ENCODE results near the gene HOOK1.

Gene HOOK1

GRCh38 chr1:59871746-59872145, 57.0 kb downstream of the HOOK1 start:
- TF ChIP-seq TAF1 (IDR thresholded peaks at IDR 0.05; ENCODE audit: borderline replicate concordance, low read depth, low read length) (no peak), POLR2AphosphoS5 (IDR thresholded peaks at IDR 0.05; ENCODE audit: low read depth, low read length) (no peak), POLR2A (IDR thresholded peaks at IDR 0.05; ENCODE audit: low read depth, low read length) (no peak)
- FAIRE-seq = no peak
- no peak for DNase-seq (ENCODE audit: insufficient read length)

GRCh38 chr1:59877108-59877682, 62.4 kb downstream of the HOOK1 start:
- FAIRE-seq (no peak), DNase-seq (ENCODE audit: insufficient read length) (no peak)
- TF ChIP-seq POLR2AphosphoS5 (IDR thresholded peaks at IDR 0.05; ENCODE audit: low read depth, low read length) = no peak

DNA sequence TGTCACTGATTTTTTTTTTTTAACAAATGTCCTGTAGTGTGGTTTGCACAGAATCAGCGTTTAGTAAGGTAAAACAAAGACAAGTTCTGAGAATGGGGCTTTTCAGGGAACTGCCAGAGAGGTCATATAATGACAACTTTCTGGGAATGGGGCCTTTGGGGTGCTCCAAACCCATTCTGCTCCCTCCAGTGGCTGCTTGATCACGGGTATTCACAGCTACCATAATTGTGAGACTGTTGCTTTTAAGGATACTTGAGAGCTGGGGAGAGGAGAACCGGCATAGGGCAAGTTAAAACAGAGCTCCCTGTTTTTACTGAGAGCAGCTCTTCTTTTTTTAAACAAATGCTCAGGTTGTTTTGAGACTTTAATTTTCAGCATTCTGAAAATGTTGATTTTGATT, 63.6 kb downstream of the HOOK1 start:
- no peak for DNase-seq (ENCODE audit: insufficient read length)
- FAIRE-seq = no peak
- no peak for TF ChIP-seq POLR2A (IDR thresholded peaks at IDR 0.05; ENCODE audit: low read depth, low read length)

DNA sequence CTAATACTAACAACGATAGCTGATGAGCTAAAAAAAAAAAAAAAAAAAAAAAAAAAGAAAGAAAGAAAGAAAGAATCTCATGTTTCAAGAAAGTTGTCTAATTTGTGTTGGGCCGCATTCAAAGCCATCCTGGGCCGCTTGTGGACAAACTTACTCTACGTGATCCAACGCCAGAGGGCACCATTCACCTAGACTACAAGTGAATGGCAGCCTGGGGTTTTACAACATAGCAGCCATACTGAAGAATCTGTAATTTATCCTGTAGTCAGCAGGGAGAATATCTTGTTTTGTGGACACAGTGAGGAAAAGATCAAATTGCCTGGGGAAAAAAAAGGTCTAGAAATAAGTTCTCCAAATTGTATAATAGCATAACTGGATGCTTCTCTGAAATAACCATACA, 64.8 kb downstream of the HOOK1 start:
- DNase-seq (ENCODE audit: insufficient read length) (no peak), FAIRE-seq (peak; percentile 74)
- TF ChIP-seq POLR2AphosphoS5 (IDR thresholded peaks at IDR 0.05; ENCODE audit: low read depth, low read length) = no peak
- no peak for TF ChIP-seq POLR2A (IDR thresholded peaks at IDR 0.05; ENCODE audit: low read depth, low read length)
- no peak for TF ChIP-seq TAF1 (IDR thresholded peaks at IDR 0.05; ENCODE audit: borderline replicate concordance, low read depth, low read length)

DNA sequence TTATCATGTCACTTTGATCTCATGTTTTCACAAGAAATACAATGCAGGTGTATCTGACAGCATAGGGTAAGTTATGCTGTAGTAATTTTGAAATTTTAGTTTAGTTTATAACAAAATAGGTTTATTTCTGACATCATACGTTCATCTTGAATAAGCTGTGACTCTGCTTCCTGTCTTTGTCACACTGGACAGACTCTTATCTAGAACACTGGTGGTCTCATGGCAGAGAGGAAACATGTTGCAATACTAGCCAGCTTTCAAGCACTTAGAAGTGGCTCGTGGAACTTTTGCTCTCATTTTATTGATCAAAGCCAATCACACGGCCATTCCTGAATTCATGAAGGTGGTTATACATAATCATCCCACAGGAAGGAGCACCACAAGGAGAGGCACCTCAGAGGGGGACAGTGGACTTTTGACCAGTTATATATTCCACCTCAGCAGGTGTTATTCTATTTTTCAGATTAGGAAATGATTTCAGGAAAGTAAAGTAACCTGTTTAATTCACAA, 65.3 kb downstream of the HOOK1 start:
- FAIRE-seq (no peak), DNase-seq (ENCODE audit: insufficient read length) (no peak)
- TF ChIP-seq POLR2AphosphoS5 (IDR thresholded peaks at IDR 0.05; ENCODE audit: low read depth, low read length) (no peak), POLR2A (IDR thresholded peaks at IDR 0.05; ENCODE audit: low read depth, low read length) (no peak), TAF1 (IDR thresholded peaks at IDR 0.05; ENCODE audit: borderline replicate concordance, low read depth, low read length) (no peak)

GRCh38 chr1:59880735-59881134, 66.0 kb downstream of the HOOK1 start:
- FAIRE-seq (no peak), DNase-seq (ENCODE audit: insufficient read length) (no peak)
- TF ChIP-seq POLR2A (IDR thresholded peaks at IDR 0.05; ENCODE audit: low read depth, low read length) (no peak), POLR2AphosphoS5 (IDR thresholded peaks at IDR 0.05; ENCODE audit: low read depth, low read length) (no peak), TAF1 (IDR thresholded peaks at IDR 0.05; ENCODE audit: borderline replicate concordance, low read depth, low read length) (no peak)

GRCh38 chr1:59885160-59885832, 70.5 kb downstream of the HOOK1 start:
- no peak for DNase-seq (ENCODE audit: insufficient read length)
- no peak for FAIRE-seq
- TF ChIP-seq POLR2AphosphoS5 (IDR thresholded peaks at IDR 0.05; ENCODE audit: low read depth, low read length) (no peak), TAF1 (IDR thresholded peaks at IDR 0.05; ENCODE audit: borderline replicate concordance, low read depth, low read length) (no peak), POLR2A (IDR thresholded peaks at IDR 0.05; ENCODE audit: low read depth, low read length) (no peak)

- DNase-seq (ENCODE audit: insufficient read length) (no peak), FAIRE-seq (no peak)
- TF ChIP-seq POLR2A (IDR thresholded peaks at IDR 0.05; ENCODE audit: low read depth, low read length) (no peak), POLR2AphosphoS5 (IDR thresholded peaks at IDR 0.05; ENCODE audit: low read depth, low read length) (no peak), TAF1 (IDR thresholded peaks at IDR 0.05; ENCODE audit: borderline replicate concordance, low read depth, low read length) (no peak)
Measured at GRCh38 chr1:59892841-59893811, 78.4 kb downstream of the HOOK1 start.

DNA sequence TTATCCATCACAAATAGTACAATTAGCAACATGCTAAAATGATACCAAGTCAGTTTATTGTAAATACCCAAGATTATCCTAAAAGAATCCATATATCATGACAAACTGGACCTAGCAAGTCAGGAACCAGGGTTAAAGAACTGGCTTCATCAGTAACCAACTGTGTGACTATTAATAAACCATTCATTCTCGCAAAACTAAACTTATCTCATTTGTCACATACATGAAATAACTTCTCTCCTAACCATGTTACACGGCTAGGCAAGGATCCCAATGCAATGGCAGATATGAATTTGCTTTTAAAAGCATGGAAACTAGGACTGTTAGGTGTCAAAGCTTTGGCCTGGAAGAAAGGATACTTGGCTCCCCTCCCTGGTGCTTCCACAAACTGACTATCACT, 82.4 kb downstream of the HOOK1 start:
- FAIRE-seq = no peak
- DNase-seq (ENCODE audit: insufficient read length) = no peak
- TF ChIP-seq POLR2AphosphoS5 (IDR thresholded peaks at IDR 0.05; ENCODE audit: low read depth, low read length) = no peak
- no peak for TF ChIP-seq TAF1 (IDR thresholded peaks at IDR 0.05; ENCODE audit: borderline replicate concordance, low read depth, low read length)
- TF ChIP-seq POLR2A (IDR thresholded peaks at IDR 0.05; ENCODE audit: low read depth, low read length) = no peak

GRCh38 chr1:59898927-59899326, 84.2 kb downstream of the HOOK1 start:
- no peak for TF ChIP-seq POLR2AphosphoS5 (IDR thresholded peaks at IDR 0.05; ENCODE audit: low read depth, low read length)
- TF ChIP-seq POLR2A (IDR thresholded peaks at IDR 0.05; ENCODE audit: low read depth, low read length) = no peak
- TF ChIP-seq TAF1 (IDR thresholded peaks at IDR 0.05; ENCODE audit: borderline replicate concordance, low read depth, low read length) = no peak
- FAIRE-seq (no peak), DNase-seq (ENCODE audit: insufficient read length) (no peak)

- FAIRE-seq (no peak), DNase-seq (ENCODE audit: insufficient read length) (no peak)
- TF ChIP-seq TAF1 (IDR thresholded peaks at IDR 0.05; ENCODE audit: borderline replicate concordance, low read depth, low read length) = no peak
- TF ChIP-seq POLR2A (IDR thresholded peaks at IDR 0.05; ENCODE audit: low read depth, low read length) = no peak
- TF ChIP-seq POLR2AphosphoS5 (IDR thresholded peaks at IDR 0.05; ENCODE audit: low read depth, low read length) = no peak
Measured at GRCh38 chr1:59900640-59901039, 85.9 kb downstream of the HOOK1 start.

All from GM12892 (cell line).